MM.1S (cell line): ENCODE data around the gene IQCN.

Source experiments
- DNase-seq: peaks from one replicate; pipeline ENCODE4 v3.0.0-alpha.2; 2015
- H2AFZ ChIP-seq: fragments of 300-600 bp; sonication (generic); 2 replicates; pipeline ENCODE4 v1.6.0; 2016; ENCODE audit warnings: antibody characterized with exemption, low read length
- H3F3A ChIP-seq: fragments of 300-600 bp; sonication (generic); 2 replicates; pipeline ENCODE4 v1.6.1; 2016; ENCODE audit warnings: mild to moderate bottlenecking, antibody characterized with exemption, low read length, moderate library complexity, mixed read lengths; ENCODE audit not compliant: insufficient read depth
- H3K27ac ChIP-seq: fragments of 300-600 bp; sonication (generic); 2 replicates; pipeline ENCODE4 v1.5.1; 2016; ENCODE audit warnings: mild to moderate bottlenecking, low read length
- H3K27me3 ChIP-seq: fragments of 300-600 bp; sonication (generic); replicated peaks from 2 replicates; pipeline ENCODE4 v1.6.0; 2016; ENCODE audit warnings: low read length; ENCODE audit not compliant: insufficient read depth
- H3K36me3 ChIP-seq: fragments of 300-600 bp; sonication (generic); replicated peaks from 2 replicates; pipeline ENCODE4 v1.6.1; 2016; ENCODE audit warnings: mild to moderate bottlenecking, low read length, mixed read lengths; ENCODE audit not compliant: insufficient read depth
- H3K4me1 ChIP-seq: fragments of 300-600 bp; sonication (generic); 2 replicates; pipeline ENCODE4 v1.6.1; 2016; ENCODE audit warnings: low read length, mixed read lengths
- H3K4me2 ChIP-seq: fragments of 300-600 bp; sonication (generic); 2 replicates; pipeline ENCODE4 v1.6.0; 2016; ENCODE audit warnings: low read depth, low read length
- H3K4me3 ChIP-seq: fragments of 300-600 bp; sonication (generic); 2 replicates; pipeline ENCODE4 v1.5.1; 2016; ENCODE audit warnings: low read length, mixed read lengths
- H3K79me2 ChIP-seq: fragments of 300-600 bp; sonication (generic); 2 replicates; pipeline ENCODE4 v1.6.1; 2016; ENCODE audit warnings: mixed run types, low read length, mixed read lengths
- H3K9ac ChIP-seq: fragments of 300-600 bp; sonication (generic); 2 replicates; pipeline ENCODE4 v1.6.1; 2016; ENCODE audit warnings: low read length, mixed read lengths
- H3K9me2 ChIP-seq: fragments of 300-600 bp; sonication (generic); replicated peaks from 2 replicates; pipeline ENCODE4 v1.6.1; 2016; ENCODE audit warnings: mild to moderate bottlenecking, low read length, mixed read lengths; ENCODE audit not compliant: insufficient read depth
- H3K9me3 ChIP-seq: fragments of 300-600 bp; sonication (generic); replicated peaks from 2 replicates; pipeline ENCODE4 v1.6.1; 2016; ENCODE audit warnings: mild to moderate bottlenecking, low read length, mixed read lengths; ENCODE audit not compliant: insufficient read depth
- H4K20me1 ChIP-seq: fragments of 300-600 bp; sonication (generic); 2 replicates; pipeline ENCODE4 v1.6.1; 2016; ENCODE audit warnings: mild to moderate bottlenecking, low read length, moderate library complexity, mixed read lengths; ENCODE audit not compliant: insufficient read depth
- CTCF ChIP-seq: fragments of 300-600 bp; sonication (generic); IDR thresholded peaks from 2 replicates; pipeline ENCODE4 v1.5.1; 2016; ENCODE audit warnings: antibody characterized with exemption, low read length, mixed read lengths
- EZH2 ChIP-seq: fragments of 300-600 bp; sonication (generic); optimal IDR thresholded peaks from 2 replicates; pipeline ENCODE3; 2017; ENCODE audit warnings: low read depth, mild to moderate bottlenecking, antibody characterized with exemption, low read length, mixed read lengths
- EZH2phosphoT487 ChIP-seq: fragments of 300-600 bp; sonication (generic); IDR thresholded peaks from 2 replicates; pipeline ENCODE4 v1.6.1; 2018; ENCODE audit warnings: antibody characterized with exemption, low read length

IQCN gene

GRCh38 chr19:18297308-18297707 lies 23.1 kb upstream of the IQCN start:
- Histone ChIP-seq H3K9ac (no peak overlapping the region), H3K4me2 (no peak overlapping the region), H3K9me2 (no peaks in the 10 kb centered on the region), H4K20me1 (no peaks in the 10 kb centered on the region), H2AFZ (no peak overlapping the region), H3K79me2 (no peaks in the 10 kb centered on the region), H3K27ac (no peak overlapping the region), H3K27me3 (peaks cover 24% of the 10 kb centered on the region), H3K4me3 (no peak overlapping the region), H3K36me3 (no peaks in the 10 kb centered on the region), H3K4me1 (peaks cover 10% of the 10 kb centered on the region), H3F3A (no peaks in the 10 kb centered on the region), H3K9me3 (no peaks in the 10 kb centered on the region)
- no peak for DNase-seq
- TF ChIP-seq EZH2 (no peak), EZH2phosphoT487 (no peak), CTCF (no peak)

- no peaks in the 10 kb centered on the region for H3K9me2 ChIP-seq
- no peak overlapping the region for H3K4me3 ChIP-seq
- no peak overlapping the region for H3K27ac ChIP-seq
- no peak overlapping the region for H3K4me2 ChIP-seq
- H3F3A ChIP-seq = no peaks in the 10 kb centered on the region
- TF ChIP-seq EZH2 (no peak), EZH2phosphoT487 (no peak), CTCF (no peak)
- no peak overlapping the region for H3K9ac ChIP-seq
- no peaks in the 10 kb centered on the region for H4K20me1 ChIP-seq
- H3K4me1 ChIP-seq = peaks cover 18% of the 10 kb centered on the region
- no peaks in the 10 kb centered on the region for H3K79me2 ChIP-seq
- H3K9me3 ChIP-seq = no peaks in the 10 kb centered on the region
- no peak overlapping the region for H2AFZ ChIP-seq
- peaks cover 46% of the 10 kb centered on the region for H3K27me3 ChIP-seq
- DNase-seq = no peak
- H3K36me3 ChIP-seq = no peaks in the 10 kb centered on the region
These were observed 20.8 kb upstream of the IQCN start for GRCh38 chr19:18295034-18295451.

- Histone ChIP-seq H3K4me3 (no peak overlapping the region), H3K4me1 (peaks cover 18% of the 10 kb centered on the region), H3K4me2 (no peak overlapping the region), H3F3A (no peaks in the 10 kb centered on the region), H3K9me3 (no peaks in the 10 kb centered on the region), H3K9me2 (no peaks in the 10 kb centered on the region), H3K27ac (no peak overlapping the region), H3K36me3 (no peaks in the 10 kb centered on the region), H2AFZ (no peak overlapping the region), H3K9ac (no peak overlapping the region), H3K79me2 (no peaks in the 10 kb centered on the region), H3K27me3 (peaks cover 51% of the 10 kb centered on the region), H4K20me1 (no peaks in the 10 kb centered on the region)
- no peak for TF ChIP-seq EZH2phosphoT487
- TF ChIP-seq CTCF = no peak
- no peak for TF ChIP-seq EZH2
- DNase-seq = peak; percentile 81
These were observed 20.2 kb upstream of the IQCN start for GRCh38 chr19:18294467-18294864.
